ENCODE measurements around the gene ZNF564. TPM values are rescaled to one million over a fixed set of nuclear protein-coding genes. Genes with fewer than 3 reads are reported as not detected.
A peak's percentile ranks its signal among the peaks of the same experiment; 100 is the strongest.

The ZNF564 gene
- polyA plus RNA-seq, 3 donors = 1.0 to 8.4 (median 8.4) TPM

- Histone ChIP-seq H3K27ac (ENCODE audit: low read depth in 1 of 2, low read length in 2 of 2) (no peak overlapping the region), H3K9ac (ENCODE audit: insufficient read depth, low read length, poor library complexity, severe bottlenecking) (no peak overlapping the region), H3K79me2 (ENCODE audit: insufficient read depth, low read length) (no peaks in the 10 kb centered on the region), H3K36me3 (replicated peaks in 1 of 2; ENCODE audit: control insufficient read depth in 1 of 2, insufficient read depth in 2 of 2, low read length in 2 of 2) (no peaks in the 10 kb centered on the region), H2AFZ (ENCODE audit: insufficient read depth, low read depth, low read length, poor library complexity, severe bottlenecking) (no peak overlapping the region), H3K4me3 (replicated peaks in 1 of 3; ENCODE audit: low read depth in 2 of 3, low read length in 3 of 3) (no peak overlapping the region), H3K4me1 (ENCODE audit: control insufficient read depth in 1 of 2, insufficient read depth in 2 of 2, low read length in 2 of 2) (peaks cover 0 to 5% of the 10 kb centered on the region in 2 donors), H4K20me1 (ENCODE audit: insufficient read depth, low read length) (no peaks in the 10 kb centered on the region), H3K4me2 (replicated peaks; ENCODE audit: extremely low read depth, low read length, poor library complexity, severe bottlenecking) (no peak overlapping the region), H3K9me3 (replicated peaks in 1 of 2; ENCODE audit: control insufficient read depth in 1 of 2, insufficient read depth in 1 of 2, low read length in 2 of 2) (peaks cover 30 to 36% of the 10 kb centered on the region in 2 donors), H3K27me3 (ENCODE audit: control insufficient read depth in 2 of 2, insufficient read depth in 2 of 2, low read length in 2 of 2) (no peaks in the 10 kb centered on the region)
- peaks cover 4 to 11% of the 10 kb centered on the region in 2 donors for H3K36me3 Mint-ChIP-seq
- peak overlapping the region in 1 of 7 donors; percentile 2 for H3K27ac Mint-ChIP-seq
- peaks cover 8 to 52% (median 32%) of the 10 kb centered on the region in 7 donors for H3K9me3 Mint-ChIP-seq
- peaks cover 14% of the 10 kb centered on the region for H3K4me1 Mint-ChIP-seq
- intact Hi-C loops (cut with micrococcal nuclease) = no loop called here
- WGBS (ENCODE audit: insufficient coverage) = 81% methylated on average over 2 of the region's 5 CpGs
- peaks cover 0 to 2% (median under 1%) of the 10 kb centered on the region in 3 donors for H3K27me3 Mint-ChIP-seq (ENCODE audit: low read depth in 3 of 3)
- DNase-seq = no peak
- no peak overlapping the region for H3K4me3 Mint-ChIP-seq
- TF ChIP-seq, protein P1, sequence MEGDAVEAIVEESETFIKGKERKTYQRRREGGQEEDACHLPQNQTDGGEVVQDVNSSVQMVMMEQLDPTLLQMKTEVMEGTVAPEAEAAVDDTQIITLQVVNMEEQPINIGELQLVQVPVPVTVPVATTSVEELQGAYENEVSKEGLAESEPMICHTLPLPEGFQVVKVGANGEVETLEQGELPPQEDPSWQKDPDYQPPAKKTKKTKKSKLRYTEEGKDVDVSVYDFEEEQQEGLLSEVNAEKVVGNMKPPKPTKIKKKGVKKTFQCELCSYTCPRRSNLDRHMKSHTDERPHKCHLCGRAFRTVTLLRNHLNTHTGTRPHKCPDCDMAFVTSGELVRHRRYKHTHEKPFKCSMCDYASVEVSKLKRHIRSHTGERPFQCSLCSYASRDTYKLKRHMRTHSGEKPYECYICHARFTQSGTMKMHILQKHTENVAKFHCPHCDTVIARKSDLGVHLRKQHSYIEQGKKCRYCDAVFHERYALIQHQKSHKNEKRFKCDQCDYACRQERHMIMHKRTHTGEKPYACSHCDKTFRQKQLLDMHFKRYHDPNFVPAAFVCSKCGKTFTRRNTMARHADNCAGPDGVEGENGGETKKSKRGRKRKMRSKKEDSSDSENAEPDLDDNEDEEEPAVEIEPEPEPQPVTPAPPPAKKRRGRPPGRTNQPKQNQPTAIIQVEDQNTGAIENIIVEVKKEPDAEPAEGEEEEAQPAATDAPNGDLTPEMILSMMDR (IDR thresholded peaks at IDR 0.05) = no peak
Observed at GRCh38 chr19:12478234-12478941, 72.9 kb downstream of the ZNF564 start.

Small RNA genes lying within 50 kb of the gene (small RNA-seq; reads per million reads assigned to genes)
- gene MTCO1P27 (ENCODE audit: insufficient read length, low read depth) = not detected
- not detected for gene PPIAP20 (ENCODE audit: insufficient read length, low read depth)

Other genes with a start within 250 kb of the ZNF564 start
- gene ZNF563, start 217.8 kb downstream of the ZNF564 start, polyA plus RNA-seq = under 1 TPM; 0.09 to 0.99 (median 0.29) TPM
- under 1 TPM; 0.03 to 0.39 (median 0.17) TPM for gene ZNF442, start 185.8 kb downstream of the ZNF564 start, polyA plus RNA-seq
- gene ZNF799, start 150.2 kb downstream of the ZNF564 start, polyA plus RNA-seq = 1 to 10 TPM; 1.8 to 3.4 (median 3.2) TPM
- under 1 TPM; 0.24 to 1.00 (median 0.52) TPM for gene ZNF443, start 110.5 kb downstream of the ZNF564 start, polyA plus RNA-seq
- gene ZNF709, start 66.7 kb downstream of the ZNF564 start, polyA plus RNA-seq = under 1 TPM; 0.15 to 0.28 (median 0.19) TPM
- gene ZNF490, start 59.3 kb upstream of the ZNF564 start, polyA plus RNA-seq = 1 to 10 TPM; 2.3 to 4.2 (median 2.7) TPM
- gene ZNF791, start 59.4 kb upstream of the ZNF564 start, polyA plus RNA-seq = 1 to 10 TPM; 5.2 to 8.2 (median 5.9) TPM
- gene MAN2B1, start 115.3 kb upstream of the ZNF564 start, polyA plus RNA-seq = 100 to 1,000 TPM; 218 to 305 (median 295) TPM
- gene WDR83, start 115.3 kb upstream of the ZNF564 start, polyA plus RNA-seq = 1 to 10 TPM; 7.9 to 9.9 (median 8.5) TPM
- gene DHPS, start 130.4 kb upstream of the ZNF564 start, polyA plus RNA-seq = 100 to 1,000 TPM in 1 of 3 donors, 10 to 100 TPM in 2; 51.0 to 130 (median 53.4) TPM
- not detected for gene GNG14, start 136.5 kb upstream of the ZNF564 start, polyA plus RNA-seq
- gene FBXW9, start 145.1 kb upstream of the ZNF564 start, polyA plus RNA-seq = 1 to 10 TPM; 4.4 to 7.2 (median 5.1) TPM
- gene TNPO2, start 172.4 kb upstream of the ZNF564 start, polyA plus RNA-seq = 10 to 100 TPM in 1 of 3 donors, under 1 TPM in 2; 0.28 to 45.2 (median 0.52) TPM
- gene TRIR, start 183.2 kb upstream of the ZNF564 start, polyA plus RNA-seq = 100 to 1,000 TPM; 152 to 187 (median 175) TPM
- 100 to 1,000 TPM in 2 of 3 donors, 10 to 100 TPM in 1; 97.5 to 122 (median 108) TPM for gene GET3, start 186.0 kb upstream of the ZNF564 start, polyA plus RNA-seq
- gene BEST2, start 200.3 kb upstream of the ZNF564 start, polyA plus RNA-seq = not detected
- gene HOOK2, start 224.1 kb upstream of the ZNF564 start, polyA plus RNA-seq = 10 to 100 TPM in 1 of 3 donors, 1 to 10 TPM in 1, under 1 TPM in 1; 0.55 to 28.6 (median 1.1) TPM
- 1,000 to 10,000 TPM; 1,279 to 3,167 (median 1,468) TPM for gene JUNB, start 240.0 kb upstream of the ZNF564 start, polyA plus RNA-seq

Data from CD14-positive monocyte (primary cell).